Measurements from ENCODE around the gene OSBPL9.

Gene OSBPL9

GRCh38 chr1:51664421-51665240 lies 47.7 kb downstream of the OSBPL9 start:
- H3K27me3 Mint-ChIP-seq = no peaks in the 10 kb centered on the region
- DNase-seq (ENCODE audit: low spot score in 2 of 2) = no peak
- H3K4me1 Mint-ChIP-seq = peaks cover 16% of the 10 kb centered on the region
- H3K27ac Mint-ChIP-seq (ENCODE audit: low read depth) = no peak overlapping the region
- H3K4me3 Mint-ChIP-seq = no peak overlapping the region
- ATAC-seq (replicated peaks; ENCODE audit: extremely low read depth, poor library complexity, severe bottlenecking) = no peak
- peaks cover 3% of the 10 kb centered on the region for H3K36me3 Mint-ChIP-seq (ENCODE audit: insufficient read depth)
- H3K9me3 Mint-ChIP-seq = no peaks in the 10 kb centered on the region

GRCh38 chr1:51666478-51666877 lies 49.6 kb downstream of the OSBPL9 start:
- peaks cover 1% of the 10 kb centered on the region for H3K36me3 Mint-ChIP-seq (ENCODE audit: insufficient read depth)
- no peak overlapping the region for H3K27ac Mint-ChIP-seq (ENCODE audit: low read depth)
- H3K4me3 Mint-ChIP-seq = no peak overlapping the region
- H3K27me3 Mint-ChIP-seq = no peaks in the 10 kb centered on the region
- H3K9me3 Mint-ChIP-seq = no peaks in the 10 kb centered on the region
- ATAC-seq (replicated peaks; ENCODE audit: extremely low read depth, poor library complexity, severe bottlenecking) (no peak), DNase-seq (ENCODE audit: low spot score in 2 of 2) (no peak)
- H3K4me1 Mint-ChIP-seq = peaks cover 15% of the 10 kb centered on the region

GRCh38 chr1:51667561-51667960 lies 50.7 kb downstream of the OSBPL9 start:
- Mint-ChIP-seq H3K27ac (ENCODE audit: low read depth) (no peak overlapping the region), H3K4me3 (no peak overlapping the region), H3K4me1 (peaks cover 6% of the 10 kb centered on the region), H3K36me3 (ENCODE audit: insufficient read depth) (peaks cover 1% of the 10 kb centered on the region), H3K27me3 (no peaks in the 10 kb centered on the region), H3K9me3 (no peaks in the 10 kb centered on the region)
- no peak for DNase-seq (ENCODE audit: low spot score in 2 of 2)
- no peak for ATAC-seq (replicated peaks; ENCODE audit: extremely low read depth, poor library complexity, severe bottlenecking)

- Mint-ChIP-seq H3K27me3 (no peaks in the 10 kb centered on the region), H3K4me3 (no peak overlapping the region), H3K4me1 (peaks cover 6% of the 10 kb centered on the region), H3K27ac (ENCODE audit: low read depth) (no peak overlapping the region), H3K9me3 (no peaks in the 10 kb centered on the region), H3K36me3 (ENCODE audit: insufficient read depth) (peaks cover 4% of the 10 kb centered on the region)
- no peak for ATAC-seq (replicated peaks; ENCODE audit: extremely low read depth, poor library complexity, severe bottlenecking)
- no peak for DNase-seq (ENCODE audit: low spot score in 2 of 2)
These were observed 52.4 kb downstream of the OSBPL9 start for GRCh38 chr1:51669272-51669671.

GRCh38 chr1:51669816-51670215 lies 52.9 kb downstream of the OSBPL9 start:
- Mint-ChIP-seq H3K4me1 (peaks cover 6% of the 10 kb centered on the region), H3K4me3 (no peak overlapping the region), H3K36me3 (ENCODE audit: insufficient read depth) (peaks cover 6% of the 10 kb centered on the region)

GRCh38 chr1:51671527-51672325 lies 54.8 kb downstream of the OSBPL9 start:
- no peak overlapping the region for H3K4me3 Mint-ChIP-seq
- H3K27me3 Mint-ChIP-seq = no peaks in the 10 kb centered on the region
- DNase-seq (ENCODE audit: low spot score in 2 of 2) (no peak), ATAC-seq (replicated peaks; ENCODE audit: extremely low read depth, poor library complexity, severe bottlenecking) (no peak)
- no peaks in the 10 kb centered on the region for H3K9me3 Mint-ChIP-seq
- H3K4me1 Mint-ChIP-seq = peaks cover 6% of the 10 kb centered on the region
- H3K27ac Mint-ChIP-seq (ENCODE audit: low read depth) = no peak overlapping the region
- H3K36me3 Mint-ChIP-seq (ENCODE audit: insufficient read depth) = peaks cover 7% of the 10 kb centered on the region

More at GRCh38 chr1:51669816-51670215, 52.9 kb downstream of the OSBPL9 start:
- Mint-ChIP-seq H3K9me3 (no peaks in the 10 kb centered on the region), H3K27ac (ENCODE audit: low read depth) (no peak overlapping the region), H3K27me3 (no peaks in the 10 kb centered on the region)
- ATAC-seq (replicated peaks; ENCODE audit: extremely low read depth, poor library complexity, severe bottlenecking) (no peak), DNase-seq (ENCODE audit: low spot score in 2 of 2) (no peak)

- H3K4me1 Mint-ChIP-seq = peaks cover 6% of the 10 kb centered on the region
- H3K36me3 Mint-ChIP-seq (ENCODE audit: insufficient read depth) = peaks cover 7% of the 10 kb centered on the region
- H3K27ac Mint-ChIP-seq (ENCODE audit: low read depth) = no peak overlapping the region
- no peak overlapping the region for H3K4me3 Mint-ChIP-seq
- DNase-seq (ENCODE audit: low spot score in 2 of 2) (no peak), ATAC-seq (replicated peaks; ENCODE audit: extremely low read depth, poor library complexity, severe bottlenecking) (no peak)
- H3K9me3 Mint-ChIP-seq = no peaks in the 10 kb centered on the region
- H3K27me3 Mint-ChIP-seq = no peaks in the 10 kb centered on the region
These were observed 56.4 kb downstream of the OSBPL9 start for GRCh38 chr1:51673279-51673678.

GRCh38 chr1:51675177-51675780 lies 58.4 kb downstream of the OSBPL9 start:
- DNase-seq (ENCODE audit: low spot score in 2 of 2) (no peak), ATAC-seq (replicated peaks; ENCODE audit: extremely low read depth, poor library complexity, severe bottlenecking) (no peak)
- Mint-ChIP-seq H3K4me1 (no peaks in the 10 kb centered on the region), H3K4me3 (no peak overlapping the region), H3K27me3 (no peaks in the 10 kb centered on the region), H3K9me3 (no peaks in the 10 kb centered on the region), H3K36me3 (ENCODE audit: insufficient read depth) (peaks cover 7% of the 10 kb centered on the region), H3K27ac (ENCODE audit: low read depth) (no peak overlapping the region)

- Mint-ChIP-seq H3K27me3 (no peaks in the 10 kb centered on the region), H3K4me1 (no peaks in the 10 kb centered on the region), H3K27ac (ENCODE audit: low read depth) (no peak overlapping the region), H3K9me3 (no peaks in the 10 kb centered on the region), H3K36me3 (ENCODE audit: insufficient read depth) (peaks cover 5% of the 10 kb centered on the region), H3K4me3 (no peak overlapping the region)
- ATAC-seq (replicated peaks; ENCODE audit: extremely low read depth, poor library complexity, severe bottlenecking) (no peak), DNase-seq (ENCODE audit: low spot score in 2 of 2) (no peak)
These were observed 62.5 kb downstream of the OSBPL9 start for GRCh38 chr1:51679435-51679834.

- Mint-ChIP-seq H3K9me3 (no peaks in the 10 kb centered on the region), H3K27me3 (no peaks in the 10 kb centered on the region), H3K36me3 (ENCODE audit: insufficient read depth) (peaks cover 6% of the 10 kb centered on the region), H3K27ac (ENCODE audit: low read depth) (no peak overlapping the region), H3K4me1 (peaks cover 11% of the 10 kb centered on the region), H3K4me3 (no peak overlapping the region)
- DNase-seq (ENCODE audit: low spot score in 2 of 2) (no peak), ATAC-seq (replicated peaks; ENCODE audit: extremely low read depth, poor library complexity, severe bottlenecking) (no peak)
These were observed 67.9 kb downstream of the OSBPL9 start for GRCh38 chr1:51684776-51685175.

- peaks cover 5% of the 10 kb centered on the region for H3K36me3 Mint-ChIP-seq (ENCODE audit: insufficient read depth)
- no peak for ATAC-seq (replicated peaks; ENCODE audit: extremely low read depth, poor library complexity, severe bottlenecking)
- no peak for DNase-seq (ENCODE audit: low spot score in 2 of 2)
- no peaks in the 10 kb centered on the region for H3K27me3 Mint-ChIP-seq
- no peak overlapping the region for H3K27ac Mint-ChIP-seq (ENCODE audit: low read depth)
- no peak overlapping the region for H3K4me3 Mint-ChIP-seq
- peaks cover 13% of the 10 kb centered on the region for H3K4me1 Mint-ChIP-seq
- no peaks in the 10 kb centered on the region for H3K9me3 Mint-ChIP-seq
These were observed 69.6 kb downstream of the OSBPL9 start for GRCh38 chr1:51686450-51686849.

- Mint-ChIP-seq H3K27ac (ENCODE audit: low read depth) (no peak overlapping the region), H3K9me3 (no peaks in the 10 kb centered on the region), H3K4me3 (no peak overlapping the region), H3K4me1 (peaks cover 13% of the 10 kb centered on the region), H3K27me3 (no peaks in the 10 kb centered on the region), H3K36me3 (ENCODE audit: insufficient read depth) (peaks cover 5% of the 10 kb centered on the region)
- DNase-seq (ENCODE audit: low spot score in 2 of 2) (no peak), ATAC-seq (replicated peaks; ENCODE audit: extremely low read depth, poor library complexity, severe bottlenecking) (no peak)
These were observed 72.2 kb downstream of the OSBPL9 start for GRCh38 chr1:51689075-51689440.
